HEK293T (cell line): ENCODE results near the gene ADAP1.

Experiments
- ARNT ChIP-seq: fragments of 450-650 bp; IDR thresholded peaks from 2 replicates; pipeline ENCODE4 v1.6.1; 2017; ENCODE audit warnings: mild to moderate bottlenecking
- BHLHE40 ChIP-seq: fragments of 450-650 bp; IDR thresholded peaks from 2 replicates; pipeline ENCODE4 v1.6.1; 2016; ENCODE audit warnings: mild to moderate bottlenecking, moderate library complexity, borderline replicate concordance
- CTBP1 ChIP-seq: fragments of 450-650 bp; IDR thresholded peaks from 2 replicates; pipeline ENCODE4 v1.6.1; 2016; ENCODE audit warnings: borderline replicate concordance
- ELF4 ChIP-seq: fragments of 450-650 bp; IDR thresholded peaks from 2 replicates; pipeline ENCODE4 v1.6.1; 2017; ENCODE audit warnings: antibody characterized with exemption
- FOXA1 ChIP-seq: fragments of 450-650 bp; IDR thresholded peaks from 2 replicates; pipeline ENCODE4 v1.6.1; 2016; ENCODE audit warnings: mild to moderate bottlenecking
- FOXK2 ChIP-seq: fragments of 450-650 bp; IDR thresholded peaks from 2 replicates; pipeline ENCODE4 v1.6.1; 2016; ENCODE audit warnings: mild to moderate bottlenecking
- FOXM1 ChIP-seq: fragments of 450-650 bp; IDR thresholded peaks from 2 replicates; pipeline ENCODE4 v1.6.1; 2017; ENCODE audit warnings: mild to moderate bottlenecking, borderline replicate concordance
- HDGF ChIP-seq: fragments of 450-650 bp; IDR thresholded peaks from 2 replicates; pipeline ENCODE4 v1.6.1; 2017; ENCODE audit warnings: antibody characterized with exemption, borderline replicate concordance
- L3MBTL2 ChIP-seq: fragments of 450-650 bp; conservative IDR thresholded peaks from 2 replicates; pipeline ENCODE4 v1.6.1; 2016; ENCODE audit warnings: mild to moderate bottlenecking
- NFRKB ChIP-seq: fragments of 450-650 bp; IDR thresholded peaks from 2 replicates; pipeline ENCODE4 v1.6.1; 2016; ENCODE audit warnings: mild to moderate bottlenecking, moderate library complexity
- SP1 ChIP-seq: fragments of 450-650 bp; IDR thresholded peaks from 2 replicates; pipeline ENCODE4 v1.6.1; 2017
- SUZ12 ChIP-seq: fragments of 450-650 bp; IDR thresholded peaks from 2 replicates; pipeline ENCODE4 v1.6.1; 2016; ENCODE audit warnings: mild to moderate bottlenecking
- TARDBP ChIP-seq: fragments of 450-650 bp; IDR thresholded peaks from 2 replicates; pipeline ENCODE4 v1.6.1; 2016
- TF ChIP-seq, protein P1 (sequence below): fragments of 450-650 bp; IDR thresholded peaks from 2 replicates; pipeline ENCODE4 v1.6.1; 2016

DNA sequence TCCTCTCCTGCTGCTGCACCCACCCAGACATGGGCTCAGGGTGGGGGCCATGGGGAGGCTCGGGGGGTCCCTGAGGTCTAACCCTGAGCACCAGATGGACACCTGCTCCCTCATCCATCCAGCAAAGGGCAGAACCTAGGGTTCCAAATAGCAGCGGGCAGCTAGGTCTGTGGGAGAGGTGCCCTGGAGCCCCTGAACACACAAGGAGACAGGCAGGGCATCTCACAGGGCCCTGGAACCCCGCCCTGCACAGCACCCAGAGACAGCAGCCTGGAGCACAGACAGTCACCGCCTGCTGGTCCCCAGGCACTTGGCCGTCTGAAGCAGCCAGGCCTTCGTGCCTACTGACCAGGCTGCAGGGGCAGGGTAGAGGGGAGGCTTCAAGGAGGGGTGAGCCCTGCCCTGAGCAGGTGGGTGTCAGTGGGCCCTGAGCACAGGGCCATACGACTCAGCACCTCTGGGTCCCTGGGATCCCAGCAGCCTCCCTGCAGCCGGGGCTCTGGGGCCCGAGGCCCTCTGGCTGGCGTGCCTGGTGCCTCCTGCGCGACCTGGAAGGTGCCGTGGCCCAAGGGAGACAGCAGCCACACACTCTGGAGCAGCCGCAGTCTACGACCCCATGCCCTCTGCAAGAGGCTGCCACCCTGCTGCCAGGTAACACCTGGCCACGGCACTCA is 39.8 kb downstream of the ADAP1 start:
- no peak for TF ChIP-seq FOXM1
- no peak for TF ChIP-seq SP1
- TF ChIP-seq TARDBP, result no peak
- TF ChIP-seq NFRKB, result no peak
- no peak for TF ChIP-seq BHLHE40
- no peak for TF ChIP-seq HDGF
- TF ChIP-seq SUZ12, result no peak
- TF ChIP-seq ELF4, result no peak
- TF ChIP-seq, protein P1, sequence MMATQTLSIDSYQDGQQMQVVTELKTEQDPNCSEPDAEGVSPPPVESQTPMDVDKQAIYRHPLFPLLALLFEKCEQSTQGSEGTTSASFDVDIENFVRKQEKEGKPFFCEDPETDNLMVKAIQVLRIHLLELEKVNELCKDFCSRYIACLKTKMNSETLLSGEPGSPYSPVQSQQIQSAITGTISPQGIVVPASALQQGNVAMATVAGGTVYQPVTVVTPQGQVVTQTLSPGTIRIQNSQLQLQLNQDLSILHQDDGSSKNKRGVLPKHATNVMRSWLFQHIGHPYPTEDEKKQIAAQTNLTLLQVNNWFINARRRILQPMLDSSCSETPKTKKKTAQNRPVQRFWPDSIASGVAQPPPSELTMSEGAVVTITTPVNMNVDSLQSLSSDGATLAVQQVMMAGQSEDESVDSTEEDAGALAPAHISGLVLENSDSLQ, result no peak
- no peak for TF ChIP-seq L3MBTL2
- TF ChIP-seq FOXK2, result no peak
- no peak for TF ChIP-seq FOXA1
- no peak for TF ChIP-seq ARNT
- TF ChIP-seq CTBP1, result no peak
